ENCODE results near the gene SLCO3A1.

Gene SLCO3A1

GRCh38 chr15:92040350-92040749 is 186.8 kb downstream of the SLCO3A1 start:
- Histone ChIP-seq H3K4me1 (ENCODE audit: control insufficient read depth in 2 of 2, insufficient read depth in 2 of 2, low read length in 2 of 2) (no peaks in the 10 kb centered on the region), H3K27ac (ENCODE audit: low read depth in 2 of 2, low read length in 2 of 2) (no peak overlapping the region), H3K36me3 (ENCODE audit: control insufficient read depth in 2 of 2, insufficient read depth in 2 of 2, low read length in 2 of 2) (no peaks in the 10 kb centered on the region), H3K27me3 (ENCODE audit: control insufficient read depth in 2 of 2, insufficient read depth in 2 of 2, low read length in 2 of 2) (no peaks in the 10 kb centered on the region), H3K4me3 (ENCODE audit: low read length in 2 of 2) (no peak overlapping the region), H3K9ac (ENCODE audit: low read depth in 1 of 2, low read length in 2 of 2) (no peak overlapping the region), H3K9me3 (ENCODE audit: control insufficient read depth in 2 of 2, low read length in 2 of 2) (no peaks in the 10 kb centered on the region)

GRCh38 chr15:92041371-92041770 is 187.9 kb downstream of the SLCO3A1 start:
- no peak overlapping the region for H3K9ac ChIP-seq (ENCODE audit: low read depth in 1 of 2, low read length in 2 of 2)
- no peaks in the 10 kb centered on the region for H3K4me1 ChIP-seq (ENCODE audit: control insufficient read depth in 2 of 2, insufficient read depth in 2 of 2, low read length in 2 of 2)
- no peaks in the 10 kb centered on the region for H3K27me3 ChIP-seq (ENCODE audit: control insufficient read depth in 2 of 2, insufficient read depth in 2 of 2, low read length in 2 of 2)
- H3K36me3 ChIP-seq (ENCODE audit: control insufficient read depth in 2 of 2, insufficient read depth in 2 of 2, low read length in 2 of 2): no peaks in the 10 kb centered on the region
- H3K9me3 ChIP-seq (ENCODE audit: control insufficient read depth in 2 of 2, low read length in 2 of 2): no peaks in the 10 kb centered on the region
- H3K27ac ChIP-seq (ENCODE audit: low read depth in 2 of 2, low read length in 2 of 2): no peak overlapping the region
- no peak overlapping the region for H3K4me3 ChIP-seq (ENCODE audit: low read length in 2 of 2)

- H3K27ac ChIP-seq (ENCODE audit: low read depth in 2 of 2, low read length in 2 of 2): no peak overlapping the region
- H3K9ac ChIP-seq (ENCODE audit: low read depth in 1 of 2, low read length in 2 of 2): no peak overlapping the region
- H3K9me3 ChIP-seq (ENCODE audit: control insufficient read depth in 2 of 2, low read length in 2 of 2): no peaks in the 10 kb centered on the region
- no peaks in the 10 kb centered on the region for H3K36me3 ChIP-seq (ENCODE audit: control insufficient read depth in 2 of 2, insufficient read depth in 2 of 2, low read length in 2 of 2)
- H3K4me1 ChIP-seq (ENCODE audit: control insufficient read depth in 2 of 2, insufficient read depth in 2 of 2, low read length in 2 of 2): no peaks in the 10 kb centered on the region
- no peaks in the 10 kb centered on the region for H3K27me3 ChIP-seq (ENCODE audit: control insufficient read depth in 2 of 2, insufficient read depth in 2 of 2, low read length in 2 of 2)
- H3K4me3 ChIP-seq (ENCODE audit: low read length in 2 of 2): no peak overlapping the region
Observed at GRCh38 chr15:92043283-92043682, 189.8 kb downstream of the SLCO3A1 start.

GRCh38 chr15:92044203-92044909 is 190.8 kb downstream of the SLCO3A1 start:
- Histone ChIP-seq H3K27ac (ENCODE audit: low read depth in 2 of 2, low read length in 2 of 2) (no peak overlapping the region), H3K4me3 (ENCODE audit: low read length in 2 of 2) (no peak overlapping the region), H3K36me3 (ENCODE audit: control insufficient read depth in 2 of 2, insufficient read depth in 2 of 2, low read length in 2 of 2) (no peaks in the 10 kb centered on the region), H3K9me3 (ENCODE audit: control insufficient read depth in 2 of 2, low read length in 2 of 2) (no peaks in the 10 kb centered on the region), H3K9ac (ENCODE audit: low read depth in 1 of 2, low read length in 2 of 2) (no peak overlapping the region), H3K4me1 (ENCODE audit: control insufficient read depth in 2 of 2, insufficient read depth in 2 of 2, low read length in 2 of 2) (no peaks in the 10 kb centered on the region), H3K27me3 (ENCODE audit: control insufficient read depth in 2 of 2, insufficient read depth in 2 of 2, low read length in 2 of 2) (no peaks in the 10 kb centered on the region)

- no peaks in the 10 kb centered on the region for H3K36me3 ChIP-seq (ENCODE audit: control insufficient read depth in 2 of 2, insufficient read depth in 2 of 2, low read length in 2 of 2)
- H3K4me3 ChIP-seq (ENCODE audit: low read length in 2 of 2): no peak overlapping the region
- H3K9me3 ChIP-seq (ENCODE audit: control insufficient read depth in 2 of 2, low read length in 2 of 2): no peaks in the 10 kb centered on the region
- H3K9ac ChIP-seq (ENCODE audit: low read depth in 1 of 2, low read length in 2 of 2): no peak overlapping the region
- H3K27ac ChIP-seq (ENCODE audit: low read depth in 2 of 2, low read length in 2 of 2): no peak overlapping the region
- H3K27me3 ChIP-seq (ENCODE audit: control insufficient read depth in 2 of 2, insufficient read depth in 2 of 2, low read length in 2 of 2): no peaks in the 10 kb centered on the region
- H3K4me1 ChIP-seq (ENCODE audit: control insufficient read depth in 2 of 2, insufficient read depth in 2 of 2, low read length in 2 of 2): no peaks in the 10 kb centered on the region
Observed at GRCh38 chr15:92047900-92048299, 194.4 kb downstream of the SLCO3A1 start.

- Histone ChIP-seq H3K9ac (ENCODE audit: low read depth in 1 of 2, low read length in 2 of 2) (no peak overlapping the region), H3K4me3 (ENCODE audit: low read length in 2 of 2) (no peak overlapping the region), H3K27ac (ENCODE audit: low read depth in 2 of 2, low read length in 2 of 2) (no peak overlapping the region), H3K27me3 (ENCODE audit: control insufficient read depth in 2 of 2, insufficient read depth in 2 of 2, low read length in 2 of 2) (no peaks in the 10 kb centered on the region), H3K36me3 (ENCODE audit: control insufficient read depth in 2 of 2, insufficient read depth in 2 of 2, low read length in 2 of 2) (no peaks in the 10 kb centered on the region), H3K9me3 (ENCODE audit: control insufficient read depth in 2 of 2, low read length in 2 of 2) (no peaks in the 10 kb centered on the region), H3K4me1 (ENCODE audit: control insufficient read depth in 2 of 2, insufficient read depth in 2 of 2, low read length in 2 of 2) (no peaks in the 10 kb centered on the region)
Observed at GRCh38 chr15:92048739-92049138, 195.2 kb downstream of the SLCO3A1 start.

GRCh38 chr15:92049290-92049989 is 195.9 kb downstream of the SLCO3A1 start:
- H3K36me3 ChIP-seq (ENCODE audit: control insufficient read depth in 2 of 2, insufficient read depth in 2 of 2, low read length in 2 of 2): no peaks in the 10 kb centered on the region
- H3K27me3 ChIP-seq (ENCODE audit: control insufficient read depth in 2 of 2, insufficient read depth in 2 of 2, low read length in 2 of 2): no peaks in the 10 kb centered on the region
- H3K4me3 ChIP-seq (ENCODE audit: low read length in 2 of 2): no peak overlapping the region
- H3K9me3 ChIP-seq (ENCODE audit: control insufficient read depth in 2 of 2, low read length in 2 of 2): no peaks in the 10 kb centered on the region
- H3K4me1 ChIP-seq (ENCODE audit: control insufficient read depth in 2 of 2, insufficient read depth in 2 of 2, low read length in 2 of 2): no peaks in the 10 kb centered on the region
- H3K27ac ChIP-seq (ENCODE audit: low read depth in 2 of 2, low read length in 2 of 2): no peak overlapping the region
- H3K9ac ChIP-seq (ENCODE audit: low read depth in 1 of 2, low read length in 2 of 2): no peak overlapping the region

- Histone ChIP-seq H3K4me3 (ENCODE audit: low read length in 2 of 2) (no peak overlapping the region), H3K9me3 (ENCODE audit: control insufficient read depth in 2 of 2, low read length in 2 of 2) (no peaks in the 10 kb centered on the region), H3K4me1 (ENCODE audit: control insufficient read depth in 2 of 2, insufficient read depth in 2 of 2, low read length in 2 of 2) (no peaks in the 10 kb centered on the region), H3K27me3 (ENCODE audit: control insufficient read depth in 2 of 2, insufficient read depth in 2 of 2, low read length in 2 of 2) (no peaks in the 10 kb centered on the region), H3K36me3 (ENCODE audit: control insufficient read depth in 2 of 2, insufficient read depth in 2 of 2, low read length in 2 of 2) (no peaks in the 10 kb centered on the region), H3K27ac (ENCODE audit: low read depth in 2 of 2, low read length in 2 of 2) (no peak overlapping the region), H3K9ac (ENCODE audit: low read depth in 1 of 2, low read length in 2 of 2) (no peak overlapping the region)
Observed at GRCh38 chr15:92050220-92050898, 196.9 kb downstream of the SLCO3A1 start.

GRCh38 chr15:92051716-92052115 is 198.2 kb downstream of the SLCO3A1 start:
- H3K4me1 ChIP-seq (ENCODE audit: control insufficient read depth in 2 of 2, insufficient read depth in 2 of 2, low read length in 2 of 2): no peaks in the 10 kb centered on the region
- no peaks in the 10 kb centered on the region for H3K9me3 ChIP-seq (ENCODE audit: control insufficient read depth in 2 of 2, low read length in 2 of 2)
- no peak overlapping the region for H3K9ac ChIP-seq (ENCODE audit: low read depth in 1 of 2, low read length in 2 of 2)
- H3K27me3 ChIP-seq (ENCODE audit: control insufficient read depth in 2 of 2, insufficient read depth in 2 of 2, low read length in 2 of 2): no peaks in the 10 kb centered on the region
- no peak overlapping the region for H3K27ac ChIP-seq (ENCODE audit: low read depth in 2 of 2, low read length in 2 of 2)
- no peaks in the 10 kb centered on the region for H3K36me3 ChIP-seq (ENCODE audit: control insufficient read depth in 2 of 2, insufficient read depth in 2 of 2, low read length in 2 of 2)
- no peak overlapping the region for H3K4me3 ChIP-seq (ENCODE audit: low read length in 2 of 2)

- H3K9ac ChIP-seq (ENCODE audit: low read depth in 1 of 2, low read length in 2 of 2): no peak overlapping the region
- H3K9me3 ChIP-seq (ENCODE audit: control insufficient read depth in 2 of 2, low read length in 2 of 2): no peaks in the 10 kb centered on the region
- H3K27me3 ChIP-seq (ENCODE audit: control insufficient read depth in 2 of 2, insufficient read depth in 2 of 2, low read length in 2 of 2): no peaks in the 10 kb centered on the region
- H3K4me3 ChIP-seq (ENCODE audit: low read length in 2 of 2): no peak overlapping the region
- no peaks in the 10 kb centered on the region for H3K4me1 ChIP-seq (ENCODE audit: control insufficient read depth in 2 of 2, insufficient read depth in 2 of 2, low read length in 2 of 2)
- no peaks in the 10 kb centered on the region for H3K36me3 ChIP-seq (ENCODE audit: control insufficient read depth in 2 of 2, insufficient read depth in 2 of 2, low read length in 2 of 2)
- no peak overlapping the region for H3K27ac ChIP-seq (ENCODE audit: low read depth in 2 of 2, low read length in 2 of 2)
Observed at GRCh38 chr15:92053753-92054316, 200.3 kb downstream of the SLCO3A1 start.

Data from mucosa of rectum (tissue), 2 donors.